22Rv1 (cell line): ENCODE results near the gene DLL1.

Source experiments
- ZFX ChIP-seq: fragments of 450-650 bp; IDR thresholded peaks from 2 replicates; pipeline ENCODE4 v1.6.1; 2017; ENCODE audit warnings: antibody characterized with exemption, borderline replicate concordance
- TF ChIP-seq, protein P1 (sequence below): fragments of 450-650 bp; IDR thresholded peaks from 2 replicates; pipeline ENCODE4 v1.5.1; 2017; ENCODE audit warnings: mild to moderate bottlenecking

DNA sequence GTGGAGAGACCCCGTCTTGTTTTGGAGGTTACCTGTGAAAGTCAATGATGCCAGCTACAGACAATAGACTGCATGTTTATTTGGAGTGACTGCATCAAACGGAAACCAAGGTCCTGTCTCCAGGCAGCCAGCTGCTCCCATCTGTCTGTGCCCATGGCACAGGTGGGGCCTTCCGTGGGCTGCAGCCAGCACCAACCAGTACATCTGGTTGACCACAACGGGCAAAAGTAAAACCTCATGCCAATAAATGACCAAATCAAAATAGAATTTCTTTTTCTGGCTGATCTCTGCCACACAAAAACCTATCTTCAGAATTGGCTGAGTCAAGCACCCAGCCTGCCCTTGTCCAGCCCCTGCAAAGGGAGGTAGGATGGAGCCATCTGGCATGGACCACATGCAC lies 33.5 kb downstream of the DLL1 start:
- TF ChIP-seq, protein P1, sequence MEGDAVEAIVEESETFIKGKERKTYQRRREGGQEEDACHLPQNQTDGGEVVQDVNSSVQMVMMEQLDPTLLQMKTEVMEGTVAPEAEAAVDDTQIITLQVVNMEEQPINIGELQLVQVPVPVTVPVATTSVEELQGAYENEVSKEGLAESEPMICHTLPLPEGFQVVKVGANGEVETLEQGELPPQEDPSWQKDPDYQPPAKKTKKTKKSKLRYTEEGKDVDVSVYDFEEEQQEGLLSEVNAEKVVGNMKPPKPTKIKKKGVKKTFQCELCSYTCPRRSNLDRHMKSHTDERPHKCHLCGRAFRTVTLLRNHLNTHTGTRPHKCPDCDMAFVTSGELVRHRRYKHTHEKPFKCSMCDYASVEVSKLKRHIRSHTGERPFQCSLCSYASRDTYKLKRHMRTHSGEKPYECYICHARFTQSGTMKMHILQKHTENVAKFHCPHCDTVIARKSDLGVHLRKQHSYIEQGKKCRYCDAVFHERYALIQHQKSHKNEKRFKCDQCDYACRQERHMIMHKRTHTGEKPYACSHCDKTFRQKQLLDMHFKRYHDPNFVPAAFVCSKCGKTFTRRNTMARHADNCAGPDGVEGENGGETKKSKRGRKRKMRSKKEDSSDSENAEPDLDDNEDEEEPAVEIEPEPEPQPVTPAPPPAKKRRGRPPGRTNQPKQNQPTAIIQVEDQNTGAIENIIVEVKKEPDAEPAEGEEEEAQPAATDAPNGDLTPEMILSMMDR = no peak
- no peak for TF ChIP-seq ZFX
